ENCODE data around the gene NUP42. TPM values are rescaled to one million over a fixed set of nuclear protein-coding genes. Genes with fewer than 3 reads are reported as not detected.

The NUP42 gene, protein sequence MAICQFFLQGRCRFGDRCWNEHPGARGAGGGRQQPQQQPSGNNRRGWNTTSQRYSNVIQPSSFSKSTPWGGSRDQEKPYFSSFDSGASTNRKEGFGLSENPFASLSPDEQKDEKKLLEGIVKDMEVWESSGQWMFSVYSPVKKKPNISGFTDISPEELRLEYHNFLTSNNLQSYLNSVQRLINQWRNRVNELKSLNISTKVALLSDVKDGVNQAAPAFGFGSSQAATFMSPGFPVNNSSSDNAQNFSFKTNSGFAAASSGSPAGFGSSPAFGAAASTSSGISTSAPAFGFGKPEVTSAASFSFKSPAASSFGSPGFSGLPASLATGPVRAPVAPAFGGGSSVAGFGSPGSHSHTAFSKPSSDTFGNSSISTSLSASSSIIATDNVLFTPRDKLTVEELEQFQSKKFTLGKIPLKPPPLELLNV
- 34.6 and 47.9 TPM in 2 replicates for total RNA-seq
- 21.9 and 23.6 TPM in 2 replicates for polyA plus RNA-seq

DNA sequence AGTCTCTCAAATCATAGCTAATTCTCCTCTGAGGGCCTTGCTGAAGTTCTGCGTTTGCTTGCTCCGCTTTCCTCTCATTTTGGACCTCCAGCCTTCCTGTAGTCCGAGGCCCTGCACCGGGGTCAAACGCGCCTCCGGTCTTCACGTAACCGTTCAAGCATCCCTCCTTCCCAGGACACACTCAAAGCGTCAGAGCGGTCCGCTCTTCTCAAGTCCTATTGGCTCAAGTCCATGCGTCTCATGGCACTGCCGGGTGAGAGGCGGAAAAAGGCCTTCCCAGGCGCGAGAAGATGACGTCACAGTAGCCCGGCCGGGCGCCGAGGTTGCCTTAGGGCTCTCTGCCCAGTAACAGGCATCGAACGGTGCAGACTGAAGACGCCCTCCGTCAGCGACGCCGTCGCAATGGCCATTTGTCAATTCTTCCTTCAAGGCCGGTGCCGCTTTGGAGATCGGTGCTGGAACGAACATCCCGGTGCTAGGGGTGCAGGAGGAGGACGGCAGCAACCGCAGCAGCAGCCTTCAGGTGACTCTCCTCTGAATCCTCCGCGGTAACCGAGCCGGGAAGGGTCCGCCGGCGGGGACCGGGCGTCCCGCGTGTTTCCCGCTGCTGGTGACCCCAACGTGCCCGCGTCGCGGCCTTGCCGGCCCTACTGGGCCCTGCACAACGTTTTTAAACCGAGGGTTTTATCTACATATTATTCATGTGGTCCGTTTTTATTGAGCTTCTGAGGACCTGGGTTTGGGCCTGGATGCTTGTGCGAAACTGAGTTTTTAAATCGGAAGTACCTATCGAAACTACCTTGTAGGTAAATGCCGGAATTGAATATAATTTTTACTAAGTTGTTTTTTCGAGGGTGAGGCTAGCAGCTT is at the start of gene NUP42:
Gene NUP42, plus strand, starts transcription at position 365 of the 870 bp plus-strand sequence. Its CDS starts 38 bp downstream, at position 403.
- Histone ChIP-seq H4K20me1 (ENCODE audit: insufficient read depth, poor library complexity, severe bottlenecking) (no peaks in the 10 kb centered on the region), H3K4me2 (peak within 1 kb of the TSS; percentile 88), H3K9me3 (ENCODE audit: low read depth) (no peaks in the 10 kb centered on the region), H3K9me2 (replicated peaks; ENCODE audit: insufficient read depth) (no peaks in the 10 kb centered on the region), H3K36me3 (replicated peaks; ENCODE audit: insufficient read depth, low read depth) (no peaks in the 10 kb centered on the region), H3K4me1 (ENCODE audit: insufficient read depth) (peaks cover 9% of the 10 kb centered on the region), H2AFZ (peak within 1 kb of the TSS; percentile 75), H3K27me3 (no peaks in the 10 kb centered on the region), H3K79me2 (peaks cover 33% of the 10 kb centered on the region), H3K27ac (peak within 1 kb of the TSS; percentile 88), H3K4me3 (peak within 1 kb of the TSS; percentile 44)
- DNase-seq (ENCODE audit: low spot score), result peak; percentile 99
- no peak for TF ChIP-seq EZH2 (IDR thresholded peaks at IDR 0.05; ENCODE audit: borderline replicate concordance)
- no peak for TF ChIP-seq EZH2phosphoT487 (IDR thresholded peaks at IDR 0.05; ENCODE audit: low read depth, severe bottlenecking, unreplicated experiment)
- TF ChIP-seq, protein P1, sequence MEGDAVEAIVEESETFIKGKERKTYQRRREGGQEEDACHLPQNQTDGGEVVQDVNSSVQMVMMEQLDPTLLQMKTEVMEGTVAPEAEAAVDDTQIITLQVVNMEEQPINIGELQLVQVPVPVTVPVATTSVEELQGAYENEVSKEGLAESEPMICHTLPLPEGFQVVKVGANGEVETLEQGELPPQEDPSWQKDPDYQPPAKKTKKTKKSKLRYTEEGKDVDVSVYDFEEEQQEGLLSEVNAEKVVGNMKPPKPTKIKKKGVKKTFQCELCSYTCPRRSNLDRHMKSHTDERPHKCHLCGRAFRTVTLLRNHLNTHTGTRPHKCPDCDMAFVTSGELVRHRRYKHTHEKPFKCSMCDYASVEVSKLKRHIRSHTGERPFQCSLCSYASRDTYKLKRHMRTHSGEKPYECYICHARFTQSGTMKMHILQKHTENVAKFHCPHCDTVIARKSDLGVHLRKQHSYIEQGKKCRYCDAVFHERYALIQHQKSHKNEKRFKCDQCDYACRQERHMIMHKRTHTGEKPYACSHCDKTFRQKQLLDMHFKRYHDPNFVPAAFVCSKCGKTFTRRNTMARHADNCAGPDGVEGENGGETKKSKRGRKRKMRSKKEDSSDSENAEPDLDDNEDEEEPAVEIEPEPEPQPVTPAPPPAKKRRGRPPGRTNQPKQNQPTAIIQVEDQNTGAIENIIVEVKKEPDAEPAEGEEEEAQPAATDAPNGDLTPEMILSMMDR (IDR thresholded peaks at IDR 0.05; ENCODE audit: poor library complexity), result no peak
- 1% methylated on average over 63 of the region's 63 CpGs for WGBS (ENCODE audit: low lambda C conversion rate, missing lambda C conversion rate)

DNA sequence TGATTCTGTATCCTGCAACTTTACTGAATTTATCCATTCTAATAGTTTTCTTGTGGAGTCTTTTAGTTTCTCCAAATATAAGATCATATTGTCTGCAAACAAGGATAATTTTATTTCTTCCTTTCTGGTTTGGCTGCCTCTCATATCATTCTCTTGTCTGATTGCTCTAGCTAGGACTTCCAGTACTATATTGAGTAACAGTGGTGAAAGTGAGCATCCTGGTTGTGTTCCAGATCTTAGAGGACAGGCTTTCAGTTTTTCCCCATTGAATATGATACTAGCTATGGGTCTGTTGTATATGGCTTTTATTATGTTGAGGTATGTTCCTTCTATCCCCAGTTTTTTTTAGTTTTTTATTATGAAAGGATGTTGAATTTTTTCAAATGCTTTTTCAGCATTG is 48.1 kb upstream of the NUP42 start:
- no peak overlapping the region for H2AFZ ChIP-seq
- H3K4me2 ChIP-seq, result no peak overlapping the region
- TF ChIP-seq, protein P1 (IDR thresholded peaks at IDR 0.05; ENCODE audit: poor library complexity), result no peak
- TF ChIP-seq EZH2 (IDR thresholded peaks at IDR 0.05; ENCODE audit: borderline replicate concordance), result no peak
- no peak for TF ChIP-seq EZH2phosphoT487 (IDR thresholded peaks at IDR 0.05; ENCODE audit: low read depth, severe bottlenecking, unreplicated experiment)

DNA sequence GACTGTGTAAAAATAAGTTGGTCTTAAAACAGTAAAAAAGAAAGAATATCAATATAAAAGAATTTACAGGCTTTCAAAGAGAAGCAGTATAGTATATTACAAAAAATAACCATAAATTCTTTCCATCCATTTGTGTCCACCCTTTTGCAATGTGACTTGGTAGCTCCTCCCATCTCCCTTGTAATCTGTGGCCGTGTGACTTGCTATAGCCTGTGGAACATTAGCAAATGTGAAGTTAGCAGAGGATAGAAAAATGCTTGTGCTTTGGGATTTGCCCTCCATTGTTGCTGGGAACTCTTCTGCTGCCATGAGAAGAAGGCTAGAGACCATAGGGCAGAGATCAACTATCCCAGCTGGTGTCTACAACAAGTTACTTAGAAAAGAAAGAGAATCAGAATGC is 46.1 kb upstream of the NUP42 start:
- H3K27ac ChIP-seq, result no peak overlapping the region
- H3K27me3 ChIP-seq, result no peaks in the 10 kb centered on the region
- no peaks in the 10 kb centered on the region for H4K20me1 ChIP-seq (ENCODE audit: insufficient read depth, poor library complexity, severe bottlenecking)
- no peak overlapping the region for H3K4me3 ChIP-seq
- no peaks in the 10 kb centered on the region for H3K36me3 ChIP-seq (replicated peaks; ENCODE audit: insufficient read depth, low read depth)
- no peaks in the 10 kb centered on the region for H3K4me1 ChIP-seq (ENCODE audit: insufficient read depth)
- H3K9me2 ChIP-seq (replicated peaks; ENCODE audit: insufficient read depth), result no peaks in the 10 kb centered on the region
- TF ChIP-seq, protein P1 (IDR thresholded peaks at IDR 0.05; ENCODE audit: poor library complexity), result no peak
- TF ChIP-seq EZH2phosphoT487 (IDR thresholded peaks at IDR 0.05; ENCODE audit: low read depth, severe bottlenecking, unreplicated experiment) (no peak), EZH2 (IDR thresholded peaks at IDR 0.05; ENCODE audit: borderline replicate concordance) (no peak)
- 86% methylated on average over 1 of the region's 1 CpG for WGBS (ENCODE audit: low lambda C conversion rate, missing lambda C conversion rate)
- no peak for DNase-seq (ENCODE audit: low spot score)
- no peaks in the 10 kb centered on the region for H3K9me3 ChIP-seq (ENCODE audit: low read depth)
- no peaks in the 10 kb centered on the region for H3K79me2 ChIP-seq
- no peak overlapping the region for H2AFZ ChIP-seq
- no peak overlapping the region for H3K4me2 ChIP-seq

More for the DNA sequence above, 48.1 kb upstream of the NUP42 start:
- H3K79me2 ChIP-seq, result no peaks in the 10 kb centered on the region
- no peaks in the 10 kb centered on the region for H3K27me3 ChIP-seq
- H3K27ac ChIP-seq, result no peak overlapping the region
- no peaks in the 10 kb centered on the region for H3K9me2 ChIP-seq (replicated peaks; ENCODE audit: insufficient read depth)
- H3K4me3 ChIP-seq, result no peak overlapping the region
- H3K9me3 ChIP-seq (ENCODE audit: low read depth), result no peaks in the 10 kb centered on the region
- DNase-seq (ENCODE audit: low spot score), result no peak
- no peaks in the 10 kb centered on the region for H3K36me3 ChIP-seq (replicated peaks; ENCODE audit: insufficient read depth, low read depth)
- no peaks in the 10 kb centered on the region for H3K4me1 ChIP-seq (ENCODE audit: insufficient read depth)
- no peaks in the 10 kb centered on the region for H4K20me1 ChIP-seq (ENCODE audit: insufficient read depth, poor library complexity, severe bottlenecking)

Measured in hepatocyte (in vitro differentiated cells).